EL (cell line): ENCODE data around the gene YPEL1.
"Not testable (repeated sequence)": the region's sequence is repeated elsewhere in the genome, so short reads cannot be mapped to it uniquely, and the experiment has no call there.

Experiments
- DNase-seq: peaks from one replicate; pipeline ENCODE4 v3.0.0-alpha.2; 2016

YPEL1 gene

GRCh38 chr22:21682385-21683175, 53.0 kb downstream of the YPEL1 start:
- no peak for DNase-seq

DNA sequence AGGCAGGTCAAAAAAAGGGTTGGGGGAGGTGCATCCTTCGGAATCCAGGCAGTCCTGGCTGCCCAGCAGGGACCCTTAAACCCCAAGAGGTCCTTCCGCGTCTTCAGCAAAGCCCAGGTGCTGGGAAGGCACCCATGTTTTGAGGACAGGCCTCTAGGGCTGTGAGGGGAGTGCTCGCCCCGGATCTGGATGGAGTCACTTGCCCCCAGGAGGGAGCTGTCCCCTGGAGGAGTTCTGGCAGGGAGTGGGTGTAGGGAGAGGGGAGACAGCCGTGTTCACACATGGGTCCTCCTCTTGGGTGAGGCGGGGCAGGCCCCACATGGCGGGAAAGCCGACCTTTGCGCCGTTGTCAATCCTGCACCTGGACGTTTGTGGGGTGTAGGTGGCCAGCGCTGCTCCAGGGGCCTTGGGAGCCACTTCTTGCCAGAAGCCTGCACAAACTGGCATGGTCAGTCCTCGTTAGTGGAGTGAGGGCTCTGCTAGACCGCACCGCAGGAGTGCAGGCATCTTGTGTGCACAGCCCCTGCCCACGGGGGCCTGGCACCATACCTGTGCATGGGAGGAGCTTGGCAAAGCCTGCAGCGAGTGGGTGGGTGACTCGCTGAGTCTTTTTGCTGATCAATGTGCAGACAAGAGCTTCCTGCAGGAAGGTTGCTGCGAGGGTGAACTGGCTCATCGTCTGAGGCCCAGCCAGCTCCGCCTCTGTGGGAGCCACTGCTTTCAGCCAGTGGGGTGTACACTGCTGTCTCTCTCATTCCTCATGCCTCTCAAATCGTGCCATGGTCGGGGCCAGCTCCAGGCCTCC, 53.8 kb downstream of the YPEL1 start:
- no peak for DNase-seq

DNA sequence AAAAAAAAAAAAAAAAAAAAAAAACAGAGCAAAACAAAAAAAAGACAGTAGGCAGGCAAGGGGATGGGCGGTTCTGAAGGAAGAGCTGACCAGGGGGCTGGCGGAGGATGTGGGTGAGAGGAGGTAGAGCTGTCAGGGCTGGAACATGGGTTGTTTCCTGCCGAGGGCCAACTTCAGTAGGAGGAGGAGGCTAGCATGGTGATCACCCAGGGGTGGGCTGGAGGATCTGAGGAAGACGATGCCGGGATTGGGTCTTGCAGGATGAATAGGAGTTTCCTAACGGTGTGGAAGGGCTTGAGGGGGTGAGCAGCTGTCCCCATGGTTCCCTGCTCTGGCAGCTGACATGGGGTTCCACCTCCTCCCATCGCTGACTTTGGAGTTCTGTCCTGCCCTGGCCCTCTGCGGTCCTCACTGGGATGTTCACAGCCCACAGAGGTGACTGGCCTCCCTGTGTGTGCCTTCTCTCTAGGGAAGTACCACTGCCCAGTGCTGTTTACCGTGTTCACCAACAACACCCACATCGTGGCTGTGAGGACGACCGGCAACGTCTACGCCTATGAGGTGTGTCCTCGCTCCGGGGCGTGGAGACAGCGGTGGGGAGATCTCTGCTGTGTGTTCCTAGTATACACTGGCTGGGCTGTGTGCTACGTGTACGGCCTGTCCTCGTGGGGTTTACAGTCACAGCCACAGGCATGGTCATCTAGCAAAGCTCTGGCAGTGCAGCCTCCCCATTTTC, 54.6 kb downstream of the YPEL1 start:
- DNase-seq = no peak

DNA sequence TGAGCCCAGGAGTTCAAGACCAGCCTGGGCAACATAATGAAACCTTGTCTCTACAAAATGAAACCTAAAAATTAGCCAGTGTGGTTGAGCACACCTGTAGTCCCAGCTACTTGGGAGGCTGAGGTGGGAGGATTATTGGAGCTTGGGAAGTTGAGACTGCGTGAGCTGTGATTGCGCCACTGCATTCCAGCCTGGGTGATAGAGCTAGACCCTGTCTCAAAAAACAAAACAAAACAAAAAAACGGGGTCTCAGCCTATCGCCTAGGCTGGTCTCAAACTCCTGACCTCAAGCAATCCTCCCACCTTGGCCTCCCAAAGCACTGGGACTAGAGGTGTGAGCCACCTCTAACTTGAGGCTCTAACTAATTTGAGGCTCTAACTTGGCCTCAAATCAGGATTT, 56.2 kb downstream of the YPEL1 start:
- DNase-seq = no peak

GRCh38 chr22:21678842-21679241, 56.8 kb downstream of the YPEL1 start:
- DNase-seq = not testable (repeated sequence)

- no peak for DNase-seq
Measured at GRCh38 chr22:21677606-21678443, 57.8 kb downstream of the YPEL1 start.

- DNase-seq = no peak
Measured at GRCh38 chr22:21674638-21675245, 60.9 kb downstream of the YPEL1 start.

- no peak for DNase-seq
Measured at GRCh38 chr22:21673534-21674321, 61.9 kb downstream of the YPEL1 start.

GRCh38 chr22:21672107-21672629, 63.4 kb downstream of the YPEL1 start:
- DNase-seq = no peak

- no peak for DNase-seq
Measured at GRCh38 chr22:21669026-21669425, 66.6 kb downstream of the YPEL1 start.

DNA sequence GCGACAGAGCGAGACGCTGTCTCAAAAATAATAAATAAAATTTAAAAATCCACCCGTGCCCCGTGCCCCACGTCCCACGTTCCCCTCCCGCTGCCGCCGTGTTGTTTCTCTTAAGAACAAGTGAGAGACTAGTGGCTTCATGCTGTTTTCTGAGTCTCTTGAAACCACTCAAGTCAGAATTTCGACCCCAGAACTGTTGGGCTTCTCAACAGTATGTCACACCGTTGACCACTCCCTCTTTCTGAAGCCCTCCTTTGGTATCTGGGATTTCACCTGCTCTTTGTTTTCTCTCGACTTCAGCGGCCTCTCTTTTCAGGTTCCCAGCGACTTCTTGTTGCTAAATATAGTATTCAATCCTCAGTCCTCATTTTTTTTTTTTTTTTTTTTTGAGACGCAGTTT, 68.8 kb downstream of the YPEL1 start:
- DNase-seq = no peak

DNA sequence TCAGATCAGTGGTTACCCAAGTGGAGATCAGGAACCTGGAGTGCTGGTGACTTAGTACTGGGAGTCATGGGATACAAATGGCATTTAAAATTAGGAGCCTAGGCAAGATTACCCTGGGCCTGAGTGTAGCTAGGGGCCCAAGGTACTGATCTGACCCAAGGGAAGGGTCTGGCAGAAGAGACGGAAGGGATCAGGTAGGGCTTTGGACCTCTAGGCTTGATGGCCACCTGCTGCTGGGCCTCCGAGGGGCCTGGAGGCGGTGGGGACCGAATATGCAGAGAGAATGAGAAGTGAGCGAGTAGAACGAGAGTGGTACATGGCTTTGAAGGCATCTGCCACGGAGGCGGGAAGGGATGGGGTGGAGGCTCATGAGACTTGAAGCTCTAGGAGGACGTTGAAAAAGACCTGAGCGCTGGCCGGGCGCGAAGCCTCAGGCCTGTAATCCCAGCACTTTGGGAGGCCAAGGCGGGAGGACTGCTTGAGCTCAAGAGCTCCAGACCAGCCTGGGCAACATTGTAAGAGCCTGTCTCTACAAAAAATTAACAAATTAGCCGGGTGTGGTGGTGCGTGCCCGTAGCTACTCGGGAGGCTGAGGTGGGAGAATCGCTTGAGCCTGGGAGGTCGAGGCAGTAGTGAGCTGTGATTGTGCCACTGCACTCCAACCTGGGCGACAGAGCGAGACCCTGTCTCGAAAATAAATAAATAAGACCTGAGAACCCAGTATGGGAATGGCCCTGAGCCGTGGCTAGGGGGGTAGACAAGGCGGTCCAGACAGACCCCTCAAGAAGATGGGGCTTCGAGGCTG, 70.3 kb downstream of the YPEL1 start:
- no peak for DNase-seq

DNA sequence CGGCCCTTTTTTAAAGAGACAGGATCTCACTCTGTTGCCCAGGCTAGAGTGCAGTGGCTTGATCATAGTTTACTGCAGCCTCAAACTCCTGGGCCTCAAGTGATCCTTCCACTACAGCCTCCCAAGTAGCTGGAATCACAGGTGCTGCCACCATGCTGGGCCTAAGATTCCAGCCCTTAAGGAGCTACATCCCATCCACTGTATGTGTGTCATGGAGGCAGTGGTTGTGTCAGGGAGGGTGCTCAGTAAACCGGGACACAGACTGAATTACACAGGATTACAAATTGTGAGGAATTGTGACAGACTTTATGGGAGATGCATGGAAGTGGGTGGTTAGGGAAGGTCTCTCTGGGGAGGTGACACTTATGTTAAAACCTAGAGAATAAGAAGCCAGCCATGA, 71.9 kb downstream of the YPEL1 start:
- no peak for DNase-seq

DNA sequence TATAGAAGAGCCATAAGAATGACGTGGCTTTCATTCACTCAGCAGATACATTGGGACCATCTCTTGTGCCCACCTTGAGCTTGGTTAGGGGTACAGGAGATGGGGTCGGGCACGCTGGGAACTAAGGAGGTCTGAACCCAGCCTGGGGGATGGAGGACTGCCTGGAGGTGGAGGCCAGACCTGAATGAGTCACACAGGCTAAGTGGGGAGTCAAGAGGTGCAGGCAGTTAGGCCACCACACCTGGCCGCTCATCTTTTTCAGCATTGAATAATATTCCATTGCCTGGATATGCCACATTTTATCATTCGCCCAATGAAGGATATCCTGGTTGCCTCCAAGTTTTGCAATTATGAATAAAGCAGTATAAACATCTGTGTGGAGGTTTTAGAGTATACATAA, 73.6 kb downstream of the YPEL1 start:
- DNase-seq = no peak

DNA sequence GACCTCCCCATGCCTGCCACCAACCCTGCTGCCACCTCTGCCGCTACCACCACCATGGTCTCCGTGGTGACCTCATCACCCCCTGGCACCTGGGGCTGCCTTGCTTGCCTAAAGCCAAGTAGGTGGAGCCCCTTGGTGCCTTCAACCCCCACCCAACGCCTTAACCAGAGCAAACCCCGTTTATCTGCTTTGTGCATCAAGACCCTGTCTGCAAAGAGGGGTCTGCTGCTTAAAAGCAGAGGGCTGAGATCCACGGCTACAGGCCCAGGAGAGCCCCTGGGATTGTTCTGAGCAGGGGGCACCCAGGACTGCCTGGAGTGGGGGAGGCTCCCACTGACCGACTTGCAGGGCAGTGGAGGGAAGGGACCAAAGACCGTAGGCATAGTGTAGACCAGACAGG, 74.7 kb downstream of the YPEL1 start:
- DNase-seq = no peak

DNA sequence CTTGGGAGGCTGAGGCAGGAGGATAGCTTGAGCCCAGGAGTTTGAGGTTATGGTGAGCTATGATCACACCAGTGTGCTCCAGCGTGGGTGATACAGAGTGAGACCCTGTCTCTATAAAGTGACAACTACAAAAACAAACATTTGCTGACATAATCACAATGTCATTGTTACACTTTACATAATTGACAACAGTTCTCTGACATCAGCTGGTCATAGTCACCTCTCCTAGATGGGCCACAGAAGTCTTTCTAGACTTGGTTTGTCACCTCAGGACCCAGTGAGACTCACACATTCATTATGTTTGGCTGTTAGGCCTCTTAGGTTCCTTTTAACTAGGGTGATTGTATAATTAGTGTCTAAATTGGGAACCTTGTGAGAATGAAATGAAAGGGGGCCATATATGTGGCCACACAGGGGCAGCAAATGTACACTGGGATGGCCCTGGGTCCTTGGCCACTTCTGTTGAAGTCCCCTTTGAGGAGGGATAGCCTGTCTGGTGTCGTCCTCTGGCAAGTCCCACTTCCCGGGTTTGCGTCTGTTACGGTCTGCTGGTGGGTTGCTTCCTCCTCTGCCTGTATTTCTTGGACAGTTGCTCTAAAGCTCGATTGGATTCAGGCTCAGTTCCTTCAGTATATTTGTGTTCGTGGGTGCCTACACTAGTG, 75.6 kb downstream of the YPEL1 start:
- DNase-seq = no peak

- peak; percentile 68 for DNase-seq
Measured at GRCh38 chr22:21657360-21658032, 78.1 kb downstream of the YPEL1 start.

DNA sequence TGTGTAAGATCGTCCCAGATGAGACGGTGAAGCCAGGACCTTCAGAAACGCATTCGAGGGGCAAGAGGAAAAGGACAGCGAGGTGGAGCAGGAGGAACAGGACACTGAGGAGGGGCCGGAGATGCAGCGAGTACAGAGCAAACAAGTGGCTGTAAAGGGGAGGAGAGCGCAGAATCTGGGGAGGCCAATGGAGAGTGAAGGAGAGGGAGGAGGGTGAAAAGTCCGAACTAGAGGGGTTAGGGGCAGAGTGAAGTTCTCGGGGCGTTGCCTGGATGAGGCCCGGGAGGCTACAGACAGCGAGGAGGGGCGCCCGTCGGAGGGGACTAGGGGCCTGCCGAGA, 78.6 kb downstream of the YPEL1 start:
- no peak for DNase-seq
